CD14-positive monocyte (primary cell): Measurements from ENCODE around the gene MYZAP. TPM values are rescaled to one million over a fixed set of nuclear protein-coding genes. Genes with fewer than 3 reads are reported as not detected.

Experiments
- DNase-seq, 3 donors: peaks; one replicate each; pipeline ENCODE4 v3.0.0-alpha.2; 2011 to 2022
- H2AFZ ChIP-seq: 2 replicates; pipeline ENCODE4 v1.6.0; 2012; ENCODE audit warnings: mild to moderate bottlenecking, low read depth, low read length, inconsistent platforms; ENCODE audit not compliant: insufficient read depth, poor library complexity, severe bottlenecking
- H3K27ac ChIP-seq, 2 donors: 1 replicate in 1 of 2; 2 replicates in 1 of 2; pipeline ENCODE4 v1.5.1; 2012 to 2013; ENCODE audit warnings: low read length in 2 of 2, control low read depth in 1 of 2, inconsistent platforms in 1 of 2, low read depth in 1 of 2, mild to moderate bottlenecking in 1 of 2
- H3K27me3 ChIP-seq, 2 donors: one replicate each; pipeline versions ENCODE4 v1.6.0 to v1.6.1; 2011 to 2013; ENCODE audit warnings: low read length in 2 of 2; ENCODE audit not compliant: control insufficient read depth in 2 of 2, insufficient read depth in 2 of 2
- H3K36me3 ChIP-seq, 2 donors: replicated peaks in 1 of 2; 1 replicate in 1 of 2; 2 replicates in 1 of 2; pipeline versions ENCODE4 v1.5.1 to v1.6.1; 2012 to 2013; ENCODE audit warnings: low read length in 2 of 2, control low read depth in 1 of 2, inconsistent platforms in 1 of 2, mild to moderate bottlenecking in 1 of 2; ENCODE audit not compliant: insufficient read depth in 2 of 2, control insufficient read depth in 1 of 2
- H3K4me1 ChIP-seq, 2 donors: 1 replicate in 1 of 2; 2 replicates in 1 of 2; pipeline versions ENCODE4 v1.5.1 to v1.6.1; 2012 to 2013; ENCODE audit warnings: low read length in 2 of 2, control low read depth in 1 of 2, inconsistent platforms in 1 of 2, mild to moderate bottlenecking in 1 of 2, moderate library complexity in 1 of 2; ENCODE audit not compliant: insufficient read depth in 2 of 2, control insufficient read depth in 1 of 2
- H3K4me2 ChIP-seq: replicated peaks from 2 replicates; pipeline ENCODE3; 2012; ENCODE audit warnings: low read length, moderate library complexity, mild to moderate bottlenecking; ENCODE audit not compliant: poor library complexity, severe bottlenecking; ENCODE audit errors: extremely low read depth
- H3K4me3 ChIP-seq, 3 experiments: fragments of 200-600 bp in 1 of 3; sonication (generic) in 1 of 3; replicated peaks in 1 of 3; 1 replicate in 2 of 3; 2 replicates in 1 of 3; pipeline ENCODE4 v1.5.1; 2011 to 2013; ENCODE audit warnings: low read length in 3 of 3, mild to moderate bottlenecking in 3 of 3, control low read depth in 2 of 3, low read depth in 2 of 3, inconsistent platforms in 1 of 3, moderate library complexity in 1 of 3
- H3K79me2 ChIP-seq: 2 replicates; pipeline ENCODE4 v1.6.0; 2012; ENCODE audit warnings: mild to moderate bottlenecking, control low read depth, inconsistent platforms, low read length, moderate library complexity; ENCODE audit not compliant: insufficient read depth
- H3K9ac ChIP-seq: 2 replicates; pipeline ENCODE4 v1.6.0; 2017; ENCODE audit warnings: low read length, mild to moderate bottlenecking; ENCODE audit not compliant: insufficient read depth, poor library complexity, severe bottlenecking
- H3K9me3 ChIP-seq, 2 donors: replicated peaks in 1 of 2; 1 replicate in 1 of 2; 2 replicates in 1 of 2; pipeline versions ENCODE4 v1.5.1 to v1.6.1; 2012 to 2013; ENCODE audit warnings: low read length in 2 of 2, control low read depth in 1 of 2; ENCODE audit not compliant: control insufficient read depth in 1 of 2, insufficient read depth in 1 of 2
- H4K20me1 ChIP-seq: 2 replicates; pipeline ENCODE4 v1.6.0; 2012; ENCODE audit warnings: mild to moderate bottlenecking, low read length, control low read depth, moderate library complexity; ENCODE audit not compliant: insufficient read depth
- H3K27ac Mint-ChIP-seq, 7 donors: one replicate each; pipeline ENCODE4 v1.8.0; 2020; ENCODE audit warnings: mild to moderate bottlenecking in 7 of 7, mixed read lengths in 7 of 7, moderate library complexity in 6 of 7, inconsistent platforms in 2 of 7
- H3K27me3 Mint-ChIP-seq, 3 donors: one replicate each; pipeline ENCODE4 v1.8.0; 2021 to 2022; ENCODE audit warnings: low read depth in 3 of 3, mild to moderate bottlenecking in 3 of 3, mixed read lengths in 3 of 3, moderate library complexity in 3 of 3, inconsistent platforms in 1 of 3
- H3K36me3 Mint-ChIP-seq, 2 donors: one replicate each; pipeline ENCODE4 v1.8.0; 2020; ENCODE audit warnings: mixed read lengths in 2 of 2, inconsistent platforms in 1 of 2, mild to moderate bottlenecking in 1 of 2
- H3K4me1 Mint-ChIP-seq: one replicate; pipeline ENCODE4 v1.8.0; 2020; ENCODE audit warnings: mild to moderate bottlenecking, mixed read lengths
- H3K4me3 Mint-ChIP-seq, 2 donors: one replicate each; pipeline ENCODE4 v1.8.0; 2020; ENCODE audit warnings: mild to moderate bottlenecking in 2 of 2, mixed read lengths in 2 of 2, moderate library complexity in 1 of 2
- H3K9me3 Mint-ChIP-seq, 7 donors: one replicate each; pipeline ENCODE4 v1.8.0; 2020 to 2022; ENCODE audit warnings: mixed read lengths in 7 of 7, mild to moderate bottlenecking in 6 of 7, moderate library complexity in 6 of 7, inconsistent platforms in 2 of 7
- WGBS: methylation state at CpG from one replicate; pipeline ENCODE4 v1.1.5; 2013; ENCODE audit warnings: missing lambda C conversion rate; ENCODE audit not compliant: insufficient coverage; 5-methylcytosine and 5-hydroxymethylcytosine counted together
- intact Hi-C, 2 donors: fragments of 100-400 bp; cut with micrococcal nuclease; formaldehyde crosslinking; loops; one replicate each; pipeline versions ENCODE4 v1.15.0 to v1.15.1; 2023
- polyA plus RNA-seq, 3 donors: library from polyadenylated mRNA; depleted of rRNA in 1 of 3; unstranded in 2 of 3; stranded (reverse) in 1 of 3; fragments of 300-500 nt in 2 of 3; fragments of >200 nt in 1 of 3; fragmentation: Illumina TruSeq in 2 of 3; gene quantifications; 1 replicate in 2 of 3; 2 replicates in 1 of 3; pipeline ENCODE4 v1.2.3, GENCODE V29; 2012 to 2021
- TF ChIP-seq, protein P1 (sequence below): fragments of 200-600 bp; IDR thresholded peaks from one replicate; pipeline ENCODE4 v1.8.0; 2022; ENCODE audit warnings: antibody characterized with exemption, mild to moderate bottlenecking

The MYZAP gene
- polyA plus RNA-seq, 3 donors, result 0.12 to 0.13 TPM; not detected in 1

GRCh38 chr15:57547243-57547755 lies 44.4 kb upstream of the MYZAP start:
- intact Hi-C loops, result no loop called here
- Histone ChIP-seq H3K4me3 (no peak overlapping the region), H3K79me2 (no peaks in the 10 kb centered on the region), H3K27me3 (no peaks in the 10 kb centered on the region), H3K9ac (no peak overlapping the region), H3K9me3 (no peaks in the 10 kb centered on the region), H2AFZ (no peak overlapping the region), H3K4me1 (no peaks in the 10 kb centered on the region), H4K20me1 (no peaks in the 10 kb centered on the region), H3K27ac (no peak overlapping the region), H3K36me3 (no peaks in the 10 kb centered on the region), H3K4me2 (no peak overlapping the region)
- Mint-ChIP-seq H3K27me3 (peaks cover 0 to 5% (median 3%) of the 10 kb centered on the region in 3 donors), H3K4me1 (peaks cover 11% of the 10 kb centered on the region), H3K4me3 (no peak overlapping the region), H3K27ac (no peak overlapping the region), H3K9me3 (no peaks in the 10 kb centered on the region), H3K36me3 (no peaks in the 10 kb centered on the region)
- DNase-seq, result no peak
- TF ChIP-seq, protein P1, sequence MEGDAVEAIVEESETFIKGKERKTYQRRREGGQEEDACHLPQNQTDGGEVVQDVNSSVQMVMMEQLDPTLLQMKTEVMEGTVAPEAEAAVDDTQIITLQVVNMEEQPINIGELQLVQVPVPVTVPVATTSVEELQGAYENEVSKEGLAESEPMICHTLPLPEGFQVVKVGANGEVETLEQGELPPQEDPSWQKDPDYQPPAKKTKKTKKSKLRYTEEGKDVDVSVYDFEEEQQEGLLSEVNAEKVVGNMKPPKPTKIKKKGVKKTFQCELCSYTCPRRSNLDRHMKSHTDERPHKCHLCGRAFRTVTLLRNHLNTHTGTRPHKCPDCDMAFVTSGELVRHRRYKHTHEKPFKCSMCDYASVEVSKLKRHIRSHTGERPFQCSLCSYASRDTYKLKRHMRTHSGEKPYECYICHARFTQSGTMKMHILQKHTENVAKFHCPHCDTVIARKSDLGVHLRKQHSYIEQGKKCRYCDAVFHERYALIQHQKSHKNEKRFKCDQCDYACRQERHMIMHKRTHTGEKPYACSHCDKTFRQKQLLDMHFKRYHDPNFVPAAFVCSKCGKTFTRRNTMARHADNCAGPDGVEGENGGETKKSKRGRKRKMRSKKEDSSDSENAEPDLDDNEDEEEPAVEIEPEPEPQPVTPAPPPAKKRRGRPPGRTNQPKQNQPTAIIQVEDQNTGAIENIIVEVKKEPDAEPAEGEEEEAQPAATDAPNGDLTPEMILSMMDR, result no peak
- WGBS, result 88% methylated on average over 9 of the region's 11 CpGs

DNA sequence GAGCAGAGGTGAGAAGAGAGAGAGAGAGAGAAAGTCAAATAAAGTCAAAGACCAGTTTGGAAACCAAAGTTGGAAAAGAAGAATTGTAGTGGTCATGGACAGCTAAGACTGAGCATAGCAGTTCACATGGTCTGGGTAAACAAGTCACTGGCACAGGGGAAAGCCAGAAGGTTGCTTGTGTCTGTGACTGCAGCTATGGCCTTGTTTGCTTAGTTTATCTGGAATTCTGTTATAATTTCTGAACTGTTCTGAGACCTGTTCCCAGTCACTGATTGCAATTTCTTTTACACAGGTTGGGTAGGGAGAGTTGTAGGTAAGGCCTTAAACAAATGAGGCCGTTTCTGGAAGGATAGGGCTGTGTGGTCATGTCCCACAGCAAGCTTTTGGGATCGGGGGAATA lies 43.4 kb upstream of the MYZAP start:
- Histone ChIP-seq H3K9ac (no peak overlapping the region), H3K27ac (no peak overlapping the region), H3K36me3 (no peaks in the 10 kb centered on the region), H3K4me1 (no peaks in the 10 kb centered on the region), H3K27me3 (no peaks in the 10 kb centered on the region), H3K4me3 (no peak overlapping the region), H3K79me2 (no peaks in the 10 kb centered on the region), H3K9me3 (no peaks in the 10 kb centered on the region), H2AFZ (no peak overlapping the region), H4K20me1 (no peaks in the 10 kb centered on the region), H3K4me2 (no peak overlapping the region)
- peaks cover 2 to 5% (median 3%) of the 10 kb centered on the region in 3 donors for H3K27me3 Mint-ChIP-seq
- H3K4me1 Mint-ChIP-seq, result peaks cover 11% of the 10 kb centered on the region
- no peak for DNase-seq
- H3K27ac Mint-ChIP-seq, result no peak overlapping the region
- intact Hi-C loops, result no loop called here
- 89% methylated on average over 2 of the region's 2 CpGs for WGBS
- H3K9me3 Mint-ChIP-seq, result no peaks in the 10 kb centered on the region
- H3K4me3 Mint-ChIP-seq, result no peak overlapping the region
- no peaks in the 10 kb centered on the region for H3K36me3 Mint-ChIP-seq
- TF ChIP-seq, protein P1, result no peak
